Sciatic nerve (tissue), 2 donors: ENCODE results near the gene CSNK1A1L. TPM values are rescaled to one million over a fixed set of nuclear protein-coding genes. Genes with fewer than 3 reads are reported as not detected.

Experiments used
- ATAC-seq: fragments of 200-7000 bp; cut with Tn5 transposase; one replicate; pipeline ENCODE4 v1.9.1; 2020; ENCODE audit warnings: mild to moderate bottlenecking, moderate library complexity
- DNase-seq: peaks from one replicate; pipeline ENCODE4 v3.0.0-alpha.2; 2020; ENCODE audit warnings: low spot score
- intact Hi-C: fragments of 100-400 bp; cut with DNase I; formaldehyde crosslinking; loops from one replicate; pipeline ENCODE4 v1.14.2; 2022
- total RNA-seq: library from RNA; stranded (reverse); fragmentation: NEBNext Ultra II Directional; extraction: Animal tissue kit (Norgen Biotek cat#: 25700); gene quantifications from one replicate; pipeline ENCODE4 v1.2.1, GENCODE V29; 2021
- donor health status: DM: no; HTN: no; CAD: no.
- donor health status: DM: no; HTN: no; CAD: no.

The CSNK1A1L gene
- total RNA-seq, result not detected

DNA sequence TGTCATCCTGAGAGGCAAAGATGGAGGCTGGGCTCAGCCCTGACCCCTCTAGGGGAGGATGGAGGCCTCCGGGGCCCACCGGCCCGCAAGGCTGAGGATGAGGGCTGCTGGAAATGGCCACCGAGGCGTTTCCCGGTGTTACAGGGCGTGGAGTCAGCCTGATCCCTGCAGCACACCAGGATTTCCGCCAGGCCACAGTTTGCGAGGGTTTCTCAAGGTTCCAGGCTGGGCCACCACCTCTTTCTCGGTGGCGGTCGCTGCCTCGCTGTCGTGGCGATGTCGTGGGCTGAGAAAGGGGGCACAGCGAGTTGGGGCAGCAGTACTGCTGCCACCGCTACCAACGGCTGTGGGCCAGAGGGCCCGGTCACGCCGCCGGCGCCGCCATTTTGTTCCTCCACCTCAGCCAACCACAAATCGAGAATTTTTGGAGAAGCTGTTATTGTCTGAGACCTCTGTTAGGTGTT, at the start of gene CSNK1A1L:
Gene CSNK1A1L, minus strand, starts transcription at position 414 of the 464 bp plus-strand sequence. Its CDS starts 408 bp downstream, at position 6.
- DNase-seq, result no peak
- intact Hi-C loops, result loop anchor here (10.0 kb wide), 1 partner anchor 500 kb away; no protein-coding TSS in a partner anchor
- ATAC-seq, result no peak

GRCh38 chr13:37149380-37149779, 43.9 kb upstream of the CSNK1A1L start:
- ATAC-seq (no peak), DNase-seq (no peak)
- intact Hi-C loops, result no loop called here

DNA sequence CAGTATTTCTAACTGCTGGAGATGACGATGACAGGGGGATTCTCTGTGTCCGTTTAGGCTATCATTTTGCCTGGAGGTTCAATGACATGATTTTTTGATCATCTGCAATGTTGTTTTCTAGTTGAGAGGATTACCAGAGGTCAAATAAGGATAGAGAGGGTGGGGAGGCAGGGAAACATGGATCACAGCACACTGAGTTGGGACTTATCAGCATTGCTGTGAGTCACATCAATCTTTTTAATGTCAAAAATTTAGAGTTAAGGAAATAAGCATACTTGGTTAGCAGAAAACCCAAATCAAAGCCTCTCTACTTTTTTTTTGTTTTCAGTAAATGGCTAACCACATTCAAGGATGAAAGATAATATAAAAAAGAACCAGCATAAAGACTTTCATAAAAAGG, 43.0 kb upstream of the CSNK1A1L start:
- intact Hi-C loops, result no loop called here
- no peak for ATAC-seq
- no peak for DNase-seq

GRCh38 chr13:37144661-37145060, 39.2 kb upstream of the CSNK1A1L start:
- intact Hi-C loops, result no loop called here
- ATAC-seq, result no peak
- DNase-seq, result no peak

DNA sequence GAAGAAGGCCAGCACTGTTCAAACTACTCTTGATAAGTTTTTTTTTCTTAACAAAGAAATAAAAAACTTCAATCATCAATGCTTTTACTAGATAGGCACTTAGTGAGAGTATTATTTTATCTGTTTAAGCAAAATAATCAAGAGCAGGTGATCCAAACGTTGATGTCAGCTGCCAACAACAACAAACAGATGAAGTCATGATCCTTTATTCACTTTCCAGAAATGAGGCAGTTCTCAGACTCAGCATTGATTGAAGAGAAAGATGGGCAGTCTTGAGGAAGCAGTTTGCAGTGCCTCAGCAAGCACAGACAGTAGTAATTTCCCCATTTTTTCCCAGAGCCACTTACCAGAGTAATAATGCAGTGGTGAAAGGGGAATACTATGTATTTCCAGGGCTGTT, 38.4 kb upstream of the CSNK1A1L start:
- intact Hi-C loops, result no loop called here
- ATAC-seq (peak; percentile 49), DNase-seq (no peak)

GRCh38 chr13:37142877-37143276, 37.4 kb upstream of the CSNK1A1L start:
- ATAC-seq (no peak), DNase-seq (no peak)
- intact Hi-C loops, result no loop called here

DNA sequence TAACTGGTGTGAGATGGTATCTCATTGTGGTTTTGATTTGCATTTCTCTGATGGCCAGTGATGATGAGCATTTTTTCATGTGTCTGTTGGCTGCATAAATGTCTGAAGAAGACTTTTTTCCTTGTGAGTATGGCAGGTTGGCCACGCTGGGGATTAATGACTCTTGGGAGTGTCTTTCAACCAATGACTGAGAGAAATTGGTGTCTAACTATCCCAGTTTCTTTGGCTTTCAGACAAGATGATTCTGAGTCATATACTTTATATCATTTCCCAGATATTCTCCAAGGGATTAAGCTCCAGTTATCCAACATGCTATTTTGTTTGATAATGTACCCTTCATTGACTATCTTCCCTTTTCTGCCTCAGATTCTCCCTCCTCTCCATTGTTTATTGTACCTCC, 35.5 kb upstream of the CSNK1A1L start:
- no peak for ATAC-seq
- intact Hi-C loops, result no loop called here
- DNase-seq, result no peak

DNA sequence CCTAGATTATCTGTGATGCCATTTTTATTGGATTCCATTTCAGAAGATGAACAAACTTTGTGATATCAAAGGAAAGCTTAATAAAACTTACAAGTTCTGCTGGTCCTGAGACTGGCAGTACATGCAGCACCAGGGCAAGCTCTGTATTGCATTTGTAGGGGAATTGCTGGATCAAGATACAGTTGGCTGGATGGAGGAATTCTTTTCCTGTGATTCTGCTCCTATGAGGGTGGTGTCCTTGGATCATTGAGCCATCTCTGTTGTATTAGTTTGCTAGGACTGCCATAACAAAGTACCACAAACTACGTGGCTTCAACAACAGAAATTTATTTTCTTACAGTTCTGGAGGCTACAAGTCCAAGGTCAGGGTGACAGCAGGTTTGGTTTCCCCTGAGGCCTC, 33.9 kb upstream of the CSNK1A1L start:
- DNase-seq (no peak), ATAC-seq (peak; percentile 39)
- intact Hi-C loops, result no loop called here

- intact Hi-C loops, result no loop called here
- ATAC-seq (no peak), DNase-seq (no peak)
Observed at GRCh38 chr13:37138926-37139325, 33.5 kb upstream of the CSNK1A1L start.

- intact Hi-C loops, result no loop called here
- ATAC-seq, result peak; percentile 63
- DNase-seq, result no peak
Observed at GRCh38 chr13:37138169-37138568, 32.7 kb upstream of the CSNK1A1L start.

DNA sequence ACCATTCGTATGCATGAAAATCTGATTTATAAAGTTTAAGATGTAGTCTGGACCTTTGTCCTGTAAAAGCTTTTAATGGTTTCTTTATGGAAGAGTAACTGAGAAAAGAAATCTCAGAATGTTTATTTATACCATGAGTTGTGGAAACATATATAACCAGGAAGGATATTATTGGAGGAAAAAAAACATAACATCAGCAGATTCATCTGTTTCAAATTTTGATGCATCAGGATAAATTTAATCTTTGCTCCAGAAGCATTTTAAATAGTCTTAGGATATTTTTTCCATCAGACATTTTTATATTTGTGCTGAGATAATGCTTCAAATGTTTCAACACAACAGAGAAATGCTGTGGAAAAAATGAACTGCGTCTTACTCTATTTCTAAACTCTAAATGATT, 31.2 kb upstream of the CSNK1A1L start:
- DNase-seq (no peak), ATAC-seq (no peak)
- intact Hi-C loops, result no loop called here

GRCh38 chr13:37136187-37136586, 30.7 kb upstream of the CSNK1A1L start:
- DNase-seq (no peak), ATAC-seq (no peak)
- intact Hi-C loops, result no loop called here

DNA sequence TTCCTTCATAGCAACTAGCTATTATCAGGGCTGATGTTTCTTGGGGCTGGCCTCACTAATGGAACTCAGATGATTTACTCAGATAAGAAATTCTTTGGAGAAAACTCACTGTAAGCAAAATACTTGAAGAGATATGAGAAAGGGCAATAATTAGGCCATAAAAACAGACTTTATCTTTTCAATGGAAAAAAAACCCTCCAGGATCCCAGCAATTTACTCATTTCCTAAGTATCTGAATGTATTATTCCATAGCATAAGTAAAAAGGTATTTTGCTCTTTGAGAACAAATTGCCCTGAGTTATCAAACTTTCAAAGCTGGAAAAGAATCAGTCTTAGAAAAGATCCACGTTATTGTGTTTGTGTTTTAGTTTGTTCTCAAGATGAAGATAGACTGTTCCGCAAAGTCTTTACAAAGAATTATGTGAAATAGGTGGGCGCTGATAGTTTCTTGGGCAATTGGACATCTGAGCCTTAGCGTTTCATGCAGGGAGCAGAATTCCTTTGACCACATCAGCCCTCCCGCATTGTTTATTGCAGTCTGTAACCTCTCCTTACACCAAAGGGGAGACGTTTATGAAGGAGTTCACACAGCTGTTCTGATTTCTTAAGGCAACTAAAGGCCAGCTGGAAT, 29.1 kb upstream of the CSNK1A1L start:
- ATAC-seq, result peak; percentile 53
- intact Hi-C loops, result no loop called here
- DNase-seq, result no peak

- DNase-seq (no peak), ATAC-seq (no peak)
- intact Hi-C loops, result no loop called here
Observed at GRCh38 chr13:37132211-37132610, 26.7 kb upstream of the CSNK1A1L start.

- intact Hi-C loops, result no loop called here
- ATAC-seq, result no peak
- DNase-seq, result no peak
Observed at GRCh38 chr13:37131092-37131491, 25.6 kb upstream of the CSNK1A1L start.

GRCh38 chr13:37129866-37130265, 24.4 kb upstream of the CSNK1A1L start:
- ATAC-seq, result no peak
- intact Hi-C loops, result no loop called here
- no peak for DNase-seq

GRCh38 chr13:37127691-37128241, 22.3 kb upstream of the CSNK1A1L start:
- DNase-seq (no peak), ATAC-seq (peak; percentile 94)
- intact Hi-C loops, result no loop called here

- DNase-seq, result no peak
- intact Hi-C loops, result no loop called here
- no peak for ATAC-seq
Observed at GRCh38 chr13:37123337-37123736, 17.9 kb upstream of the CSNK1A1L start.

DNA sequence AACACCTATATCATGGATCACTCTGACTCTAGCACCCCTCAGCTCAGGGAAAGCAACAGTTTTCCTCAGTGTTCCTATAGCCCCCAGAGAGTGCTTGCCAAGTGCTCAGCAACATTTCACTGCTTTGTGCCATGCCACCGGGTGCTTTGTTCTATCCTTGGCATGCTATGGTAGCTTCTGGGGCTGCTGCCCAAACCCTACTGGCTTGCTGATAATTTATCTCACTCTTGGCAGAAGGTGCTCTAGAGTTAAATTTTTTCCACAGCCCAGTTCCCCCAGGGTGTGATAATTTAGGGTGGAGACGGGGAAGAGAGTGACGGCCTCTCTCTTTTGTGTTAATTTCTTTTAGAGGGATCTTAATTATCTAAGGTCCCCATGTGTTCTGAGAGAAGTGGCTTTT, 12.6 kb upstream of the CSNK1A1L start:
- intact Hi-C loops, result no loop called here
- ATAC-seq (no peak), DNase-seq (no peak)

DNA sequence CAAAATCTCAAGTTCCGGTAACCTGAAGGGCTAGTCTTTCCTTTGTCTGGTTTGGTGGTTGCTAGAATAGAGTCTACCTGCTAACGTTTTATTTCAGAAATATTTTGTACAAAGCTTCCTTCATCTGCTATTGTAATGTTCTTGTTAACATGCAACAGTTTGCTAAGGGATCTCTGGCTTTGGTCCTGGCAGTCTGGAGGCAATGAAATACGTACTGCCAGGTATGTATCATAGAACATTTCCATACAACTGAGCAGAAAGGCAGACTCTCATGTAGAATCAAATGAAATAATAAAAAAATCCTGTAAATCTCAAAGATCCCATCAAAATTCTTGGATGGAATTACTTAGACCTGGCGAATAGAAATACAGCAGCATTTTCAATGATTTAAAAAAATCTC, 8.8 kb upstream of the CSNK1A1L start:
- DNase-seq (no peak), ATAC-seq (no peak)
- intact Hi-C loops, result no loop called here

DNA sequence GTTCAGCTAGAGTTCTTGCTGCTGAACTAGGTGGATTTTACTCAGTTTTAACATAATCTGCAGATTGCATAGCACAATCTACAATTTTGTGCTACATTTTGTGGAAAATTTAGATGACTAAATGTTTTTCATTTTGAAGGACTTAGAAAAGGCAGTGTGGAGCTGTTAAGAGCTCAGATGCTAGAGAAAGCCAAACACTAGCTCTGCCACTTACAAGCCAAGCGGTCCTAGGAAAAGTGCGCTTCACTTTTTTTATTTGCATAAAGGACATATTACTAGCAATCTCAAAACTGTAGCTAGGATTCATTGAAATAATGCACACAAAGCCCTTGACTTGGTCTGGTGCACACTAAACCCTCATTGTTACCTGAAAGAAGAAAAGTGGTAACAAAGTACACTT, 8.1 kb upstream of the CSNK1A1L start:
- intact Hi-C loops, result no loop called here
- no peak for DNase-seq
- ATAC-seq, result no peak
